ENCODE measurements around the gene FBXL7.

DNA sequence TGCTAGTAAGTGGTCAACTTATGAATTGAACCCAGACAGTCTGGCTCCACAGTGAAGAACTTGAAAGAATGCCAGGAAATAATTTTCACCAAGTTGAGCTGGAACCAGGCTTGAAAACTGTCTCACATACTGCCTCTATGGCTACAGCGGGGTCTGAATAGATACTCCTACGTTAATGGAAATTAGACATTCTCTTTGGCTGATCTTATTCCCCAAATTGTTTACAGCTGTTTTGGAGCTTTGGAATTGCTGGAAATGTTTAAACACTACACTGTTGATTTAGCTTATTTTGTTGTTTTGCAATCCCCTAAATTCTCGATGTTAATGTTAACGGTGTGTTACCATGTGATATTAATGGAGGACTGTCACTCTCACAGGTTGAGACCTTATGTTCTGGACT is 146.4 kb downstream of the FBXL7 start:
- TF ChIP-seq EZH2phosphoT487 (conservative IDR thresholded peaks at IDR 0.05; ENCODE audit: low read length) = no peak
- TF ChIP-seq, protein P1, sequence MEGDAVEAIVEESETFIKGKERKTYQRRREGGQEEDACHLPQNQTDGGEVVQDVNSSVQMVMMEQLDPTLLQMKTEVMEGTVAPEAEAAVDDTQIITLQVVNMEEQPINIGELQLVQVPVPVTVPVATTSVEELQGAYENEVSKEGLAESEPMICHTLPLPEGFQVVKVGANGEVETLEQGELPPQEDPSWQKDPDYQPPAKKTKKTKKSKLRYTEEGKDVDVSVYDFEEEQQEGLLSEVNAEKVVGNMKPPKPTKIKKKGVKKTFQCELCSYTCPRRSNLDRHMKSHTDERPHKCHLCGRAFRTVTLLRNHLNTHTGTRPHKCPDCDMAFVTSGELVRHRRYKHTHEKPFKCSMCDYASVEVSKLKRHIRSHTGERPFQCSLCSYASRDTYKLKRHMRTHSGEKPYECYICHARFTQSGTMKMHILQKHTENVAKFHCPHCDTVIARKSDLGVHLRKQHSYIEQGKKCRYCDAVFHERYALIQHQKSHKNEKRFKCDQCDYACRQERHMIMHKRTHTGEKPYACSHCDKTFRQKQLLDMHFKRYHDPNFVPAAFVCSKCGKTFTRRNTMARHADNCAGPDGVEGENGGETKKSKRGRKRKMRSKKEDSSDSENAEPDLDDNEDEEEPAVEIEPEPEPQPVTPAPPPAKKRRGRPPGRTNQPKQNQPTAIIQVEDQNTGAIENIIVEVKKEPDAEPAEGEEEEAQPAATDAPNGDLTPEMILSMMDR (IDR thresholded peaks at IDR 0.05; ENCODE audit: insufficient read depth, low read length, poor library complexity, severe bottlenecking) = no peak
